Natural killer cell (primary cell): ENCODE data around the gene C1orf122. TPM values are rescaled to one million over a fixed set of nuclear protein-coding genes. Genes with fewer than 3 reads are reported as not detected.

Experiments
- ATAC-seq, 3 donors: fragments of 150-1000 bp in 2 of 3; fragments of 200-7000 bp in 1 of 3; cut with Tn5 transposase; 1 replicate in 1 of 3; 2 replicates in 2 of 3; pipeline ENCODE4 v1.10.0; 2021; ENCODE audit warnings: mild to moderate bottlenecking in 2 of 3, moderate library complexity in 2 of 3
- DNase-seq, 2 donors: peaks; one replicate each; pipeline versions ENCODE4 v3.0.0 to v3.0.0-alpha.2; 2013 to 2021; ENCODE audit warnings: mixed read lengths in 1 of 2
- H3K27ac ChIP-seq: one replicate; pipeline ENCODE4 v1.5.1; 2013; ENCODE audit warnings: mild to moderate bottlenecking, low read length
- H3K27me3 ChIP-seq: one replicate; pipeline ENCODE4 v1.6.1; 2013; ENCODE audit warnings: low read length; ENCODE audit not compliant: control insufficient read depth, insufficient read depth
- H3K36me3 ChIP-seq: one replicate; pipeline ENCODE4 v1.6.1; 2013; ENCODE audit warnings: low read length; ENCODE audit not compliant: control insufficient read depth, insufficient read depth
- H3K4me1 ChIP-seq: one replicate; pipeline ENCODE4 v1.6.1; 2013; ENCODE audit warnings: low read length; ENCODE audit not compliant: control insufficient read depth, insufficient read depth
- H3K4me3 ChIP-seq: one replicate; pipeline ENCODE4 v1.5.1; 2013; ENCODE audit warnings: low read length
- H3K9me3 ChIP-seq: one replicate; pipeline ENCODE4 v1.6.1; 2013; ENCODE audit warnings: low read length; ENCODE audit not compliant: control insufficient read depth, insufficient read depth
- H3K27ac Mint-ChIP-seq, 2 donors: one replicate each; pipeline ENCODE4 v1.8.0; 2022; ENCODE audit warnings: mild to moderate bottlenecking in 2 of 2, mixed read lengths in 2 of 2, moderate library complexity in 1 of 2
- H3K27me3 Mint-ChIP-seq, 2 donors: one replicate each; pipeline ENCODE4 v1.8.0; 2022; ENCODE audit warnings: low read depth in 2 of 2, mixed read lengths in 2 of 2
- H3K36me3 Mint-ChIP-seq: one replicate; pipeline ENCODE4 v1.8.0; 2022; ENCODE audit warnings: mixed read lengths
- H3K4me1 Mint-ChIP-seq, 2 donors: one replicate each; pipeline ENCODE4 v1.8.0; 2022; ENCODE audit warnings: mixed read lengths in 2 of 2
- H3K4me3 Mint-ChIP-seq: one replicate; pipeline ENCODE4 v1.8.0; 2022; ENCODE audit warnings: mild to moderate bottlenecking, moderate library complexity, mixed read lengths
- H3K9me3 Mint-ChIP-seq, 2 donors: one replicate each; pipeline ENCODE4 v1.8.0; 2022; ENCODE audit warnings: mixed read lengths in 2 of 2
- WGBS: methylation state at CpG from one replicate; pipeline ENCODE4 v1.1.7; 2013; ENCODE audit warnings: missing lambda C conversion rate; ENCODE audit not compliant: insufficient coverage; 5-methylcytosine and 5-hydroxymethylcytosine counted together
- intact Hi-C: fragments of 100-400 bp; cut with micrococcal nuclease; formaldehyde crosslinking; loops from one replicate; pipeline ENCODE4 v1.14.2; 2022
- total RNA-seq, 4 donors: library from RNA; stranded (reverse); fragments of 120-200 nt in 1 of 4; gene quantifications; one replicate each; pipeline versions ENCODE4 v1.2.3 to v1.2.4, GENCODE V29; 2013 to 2022
- TF ChIP-seq, protein P1 (sequence below): fragments of 200-600 bp; IDR thresholded peaks from one replicate; pipeline ENCODE4 v1.8.0; 2022; ENCODE audit warnings: antibody characterized with exemption

The C1orf122 gene
- total RNA-seq, 3 donors from 2014 or later (not counting 1 experiment from before 2014, with no cell fraction given): 13.9 to 22.9 (median 14.9) TPM

DNA sequence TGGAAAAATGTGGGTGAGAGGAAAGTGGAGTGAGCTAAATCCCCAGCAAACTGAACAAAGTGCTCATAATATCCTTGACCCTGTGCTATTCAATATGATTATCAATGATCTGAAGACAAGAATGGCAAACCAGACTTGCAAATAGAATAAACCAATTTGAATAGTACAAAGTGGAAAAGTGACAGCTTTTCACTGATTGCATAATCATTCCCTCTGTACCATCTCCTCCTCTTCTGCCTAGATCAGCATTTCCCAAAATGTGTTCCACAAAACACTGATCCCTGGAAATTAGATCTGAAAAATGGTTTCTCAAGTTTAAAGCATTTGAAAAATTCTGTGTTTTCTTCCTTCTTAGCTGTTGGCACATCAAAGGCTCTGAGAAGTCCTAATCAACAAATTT, 43.7 kb downstream of the C1orf122 start:
- H3K4me1 Mint-ChIP-seq: peaks cover 25 to 35% of the 10 kb centered on the region in 2 donors
- no peak overlapping the region for H3K27ac Mint-ChIP-seq
- H3K36me3 Mint-ChIP-seq: no peaks in the 10 kb centered on the region
- H3K36me3 ChIP-seq: peaks cover 3% of the 10 kb centered on the region
- DNase-seq (no peak), ATAC-seq (no peak)
- no peaks in the 10 kb centered on the region for H3K9me3 ChIP-seq
- H3K27me3 ChIP-seq: no peaks in the 10 kb centered on the region
- peak overlapping the region; percentile 38 for H3K27ac ChIP-seq
- no peaks in the 10 kb centered on the region for H3K27me3 Mint-ChIP-seq
- TF ChIP-seq, protein P1, sequence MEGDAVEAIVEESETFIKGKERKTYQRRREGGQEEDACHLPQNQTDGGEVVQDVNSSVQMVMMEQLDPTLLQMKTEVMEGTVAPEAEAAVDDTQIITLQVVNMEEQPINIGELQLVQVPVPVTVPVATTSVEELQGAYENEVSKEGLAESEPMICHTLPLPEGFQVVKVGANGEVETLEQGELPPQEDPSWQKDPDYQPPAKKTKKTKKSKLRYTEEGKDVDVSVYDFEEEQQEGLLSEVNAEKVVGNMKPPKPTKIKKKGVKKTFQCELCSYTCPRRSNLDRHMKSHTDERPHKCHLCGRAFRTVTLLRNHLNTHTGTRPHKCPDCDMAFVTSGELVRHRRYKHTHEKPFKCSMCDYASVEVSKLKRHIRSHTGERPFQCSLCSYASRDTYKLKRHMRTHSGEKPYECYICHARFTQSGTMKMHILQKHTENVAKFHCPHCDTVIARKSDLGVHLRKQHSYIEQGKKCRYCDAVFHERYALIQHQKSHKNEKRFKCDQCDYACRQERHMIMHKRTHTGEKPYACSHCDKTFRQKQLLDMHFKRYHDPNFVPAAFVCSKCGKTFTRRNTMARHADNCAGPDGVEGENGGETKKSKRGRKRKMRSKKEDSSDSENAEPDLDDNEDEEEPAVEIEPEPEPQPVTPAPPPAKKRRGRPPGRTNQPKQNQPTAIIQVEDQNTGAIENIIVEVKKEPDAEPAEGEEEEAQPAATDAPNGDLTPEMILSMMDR: no peak
- intact Hi-C loops: no loop called here
- no peak overlapping the region for H3K4me3 Mint-ChIP-seq
- H3K4me1 ChIP-seq: peaks cover 11% of the 10 kb centered on the region
- H3K9me3 Mint-ChIP-seq: no peaks in the 10 kb centered on the region
- H3K4me3 ChIP-seq: no peak overlapping the region

DNA sequence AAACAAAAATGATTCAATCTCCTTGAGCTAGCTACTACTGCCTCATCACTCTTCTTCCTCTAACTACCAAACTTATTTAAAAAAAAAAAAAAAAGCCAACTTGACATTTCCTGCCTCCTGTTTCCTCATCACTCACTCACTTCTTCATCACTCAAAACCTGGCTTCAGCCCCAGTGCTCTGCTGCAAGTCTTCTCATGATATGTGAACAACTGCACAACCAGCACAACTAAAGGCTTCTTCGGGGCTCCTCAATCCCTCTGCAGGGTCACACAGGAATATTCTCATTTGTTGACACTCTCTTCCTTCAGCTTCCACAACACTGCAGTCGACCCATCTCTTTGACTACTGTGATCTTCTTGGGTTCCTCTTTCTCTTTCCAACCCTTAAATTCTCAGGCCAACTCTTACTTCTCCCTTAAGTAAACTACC, 44.2 kb downstream of the C1orf122 start:
- Histone ChIP-seq H3K27ac (peak overlapping the region; percentile 38), H3K27me3 (no peaks in the 10 kb centered on the region), H3K4me3 (no peak overlapping the region), H3K36me3 (peaks cover 5% of the 10 kb centered on the region), H3K9me3 (no peaks in the 10 kb centered on the region), H3K4me1 (peaks cover 10% of the 10 kb centered on the region)
- Mint-ChIP-seq H3K36me3 (no peaks in the 10 kb centered on the region), H3K27ac (no peak overlapping the region), H3K4me3 (no peak overlapping the region), H3K27me3 (no peaks in the 10 kb centered on the region), H3K9me3 (no peaks in the 10 kb centered on the region), H3K4me1 (peaks cover 19 to 29% of the 10 kb centered on the region in 2 donors)
- 30% methylated on average over 2 of the region's 2 CpGs for WGBS
- intact Hi-C loops: no loop called here
- ATAC-seq (peak in 2 of 3 donors; percentile 34 to 50), DNase-seq (peak in 1 of 2 donors; percentile 19)
- TF ChIP-seq, protein P1: no peak

DNA sequence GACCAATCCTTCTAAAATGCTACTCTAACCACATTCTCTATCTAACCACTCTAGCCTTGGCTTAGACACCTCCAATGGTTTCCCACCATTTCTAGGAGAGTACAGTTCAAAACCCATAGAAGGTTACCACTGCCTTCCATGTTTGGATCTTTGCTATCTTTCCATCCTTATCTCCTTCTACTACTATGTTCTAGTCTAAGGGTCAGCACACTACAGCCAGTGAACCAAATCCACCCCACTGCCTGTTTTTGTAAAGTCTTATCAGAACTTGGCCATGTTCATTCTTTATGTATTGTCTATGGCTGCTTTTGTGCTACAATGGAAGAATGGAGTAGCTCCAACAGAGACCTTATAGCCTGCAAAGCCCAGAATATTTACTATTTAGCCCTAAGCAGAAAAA, 45.6 kb downstream of the C1orf122 start:
- DNase-seq: no peak
- no peaks in the 10 kb centered on the region for H3K9me3 Mint-ChIP-seq
- peak overlapping the region in 1 of 2 donors; percentile 1 for H3K27ac Mint-ChIP-seq
- intact Hi-C loops: no loop called here
- H3K4me1 Mint-ChIP-seq: peaks cover 22 to 33% of the 10 kb centered on the region in 2 donors
- Histone ChIP-seq H3K9me3 (no peaks in the 10 kb centered on the region), H3K4me3 (no peak overlapping the region), H3K36me3 (peaks cover 12% of the 10 kb centered on the region), H3K4me1 (peaks cover 6% of the 10 kb centered on the region), H3K27ac (no peak overlapping the region), H3K27me3 (no peaks in the 10 kb centered on the region)
- peaks cover 6% of the 10 kb centered on the region for H3K36me3 Mint-ChIP-seq
- TF ChIP-seq, protein P1: no peak
- ATAC-seq: no peak
- no peak overlapping the region for H3K4me3 Mint-ChIP-seq
- H3K27me3 Mint-ChIP-seq: no peaks in the 10 kb centered on the region

DNA sequence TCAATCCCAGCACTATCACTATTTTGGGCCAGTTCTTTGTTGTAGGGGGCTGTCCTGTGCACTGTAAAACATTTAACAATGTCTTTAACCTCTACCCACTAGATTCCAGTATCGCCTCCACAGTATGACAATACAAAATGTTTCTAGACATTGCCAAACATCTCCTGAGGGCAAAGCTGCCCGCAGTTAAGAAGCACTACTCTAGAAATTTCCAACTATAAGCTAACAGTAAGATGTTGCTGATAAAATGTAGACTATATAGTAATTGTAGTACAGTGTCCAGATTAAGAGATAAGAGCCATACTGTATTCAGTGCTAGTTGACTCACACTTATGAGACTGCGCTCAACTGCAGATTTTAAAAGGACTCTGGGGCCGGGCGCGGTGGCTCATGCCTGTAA, 46.8 kb downstream of the C1orf122 start:
- H3K27ac ChIP-seq: no peak overlapping the region
- Mint-ChIP-seq H3K36me3 (peaks cover 6% of the 10 kb centered on the region), H3K9me3 (no peaks in the 10 kb centered on the region), H3K27ac (no peak overlapping the region), H3K27me3 (no peaks in the 10 kb centered on the region), H3K4me3 (no peak overlapping the region), H3K4me1 (peaks cover 33 to 42% of the 10 kb centered on the region in 2 donors)
- TF ChIP-seq, protein P1: no peak
- WGBS: 98% methylated on average over 5 of the region's 6 CpGs
- intact Hi-C loops: no loop called here
- DNase-seq: no peak
- no peaks in the 10 kb centered on the region for H3K9me3 ChIP-seq
- peaks cover 13% of the 10 kb centered on the region for H3K4me1 ChIP-seq
- no peaks in the 10 kb centered on the region for H3K27me3 ChIP-seq
- H3K36me3 ChIP-seq: peaks cover 12% of the 10 kb centered on the region
- no peak overlapping the region for H3K4me3 ChIP-seq
- ATAC-seq: no peak
